SHP77 (cell line): Measurements from ENCODE around the gene FN3KRP.
A peak's percentile ranks its signal among the peaks of the same experiment; 100 is the strongest.

Source experiments
- DNase-seq, 2 experiments: peaks; one replicate each; lab custom pipeline; 2025; lab: John Stamatoyannopoulos, UW

Gene FN3KRP

GRCh38 chr17:82709676-82710498 is 6.6 kb upstream of the FN3KRP start:
- no peak for DNase-seq

- DNase-seq, result no peak
Observed at GRCh38 chr17:82710499-82711232, 5.8 kb upstream of the FN3KRP start.

GRCh38 chr17:82713071-82713723 is 3.3 kb upstream of the FN3KRP start:
- no peak for DNase-seq

- peak in 1 of 2 experiments; percentile 51 for DNase-seq
Observed at GRCh38 chr17:82718986-82719685, 2.6 kb downstream of the FN3KRP start.

GRCh38 chr17:82720204-82720603 is 3.7 kb downstream of the FN3KRP start:
- DNase-seq, result no peak

- no peak for DNase-seq
Observed at GRCh38 chr17:82722341-82723013, 6.0 kb downstream of the FN3KRP start.

- no peak for DNase-seq
Observed at GRCh38 chr17:82723169-82723807, 6.8 kb downstream of the FN3KRP start.

GRCh38 chr17:82726427-82726826 is 9.9 kb downstream of the FN3KRP start:
- no peak for DNase-seq

GRCh38 chr17:82729479-82730260 is 13.2 kb downstream of the FN3KRP start:
- no peak for DNase-seq

- no peak for DNase-seq
Observed at GRCh38 chr17:82732118-82732743, 15.7 kb downstream of the FN3KRP start.

GRCh38 chr17:82734987-82735866 is 18.7 kb downstream of the FN3KRP start, which contains the start of gene FN3K:
TSS of gene FN3K (plus strand) at chr17:82735615. CDS start at chr17:82735637, 22 bp downstream.
- peak; percentile 72 to 87 for DNase-seq

- DNase-seq, result no peak
Observed at GRCh38 chr17:82736511-82737185, 20.1 kb downstream of the FN3KRP start.

- peak; percentile 68 to 85 for DNase-seq
Observed at GRCh38 chr17:82737967-82738877, 21.7 kb downstream of the FN3KRP start.

- DNase-seq, result no peak
Observed at GRCh38 chr17:82740906-82741759, 24.6 kb downstream of the FN3KRP start.

GRCh38 chr17:82743344-82744219 is 27.1 kb downstream of the FN3KRP start:
- no peak for DNase-seq
